ENCODE measurements around the gene NPTXR. TPM values are rescaled to one million over a fixed set of nuclear protein-coding genes. Genes with fewer than 3 reads are reported as not detected.

The NPTXR gene
- polyA plus RNA-seq, 4 donors: 0.22 to 5.3 (median 2.2) TPM

DNA sequence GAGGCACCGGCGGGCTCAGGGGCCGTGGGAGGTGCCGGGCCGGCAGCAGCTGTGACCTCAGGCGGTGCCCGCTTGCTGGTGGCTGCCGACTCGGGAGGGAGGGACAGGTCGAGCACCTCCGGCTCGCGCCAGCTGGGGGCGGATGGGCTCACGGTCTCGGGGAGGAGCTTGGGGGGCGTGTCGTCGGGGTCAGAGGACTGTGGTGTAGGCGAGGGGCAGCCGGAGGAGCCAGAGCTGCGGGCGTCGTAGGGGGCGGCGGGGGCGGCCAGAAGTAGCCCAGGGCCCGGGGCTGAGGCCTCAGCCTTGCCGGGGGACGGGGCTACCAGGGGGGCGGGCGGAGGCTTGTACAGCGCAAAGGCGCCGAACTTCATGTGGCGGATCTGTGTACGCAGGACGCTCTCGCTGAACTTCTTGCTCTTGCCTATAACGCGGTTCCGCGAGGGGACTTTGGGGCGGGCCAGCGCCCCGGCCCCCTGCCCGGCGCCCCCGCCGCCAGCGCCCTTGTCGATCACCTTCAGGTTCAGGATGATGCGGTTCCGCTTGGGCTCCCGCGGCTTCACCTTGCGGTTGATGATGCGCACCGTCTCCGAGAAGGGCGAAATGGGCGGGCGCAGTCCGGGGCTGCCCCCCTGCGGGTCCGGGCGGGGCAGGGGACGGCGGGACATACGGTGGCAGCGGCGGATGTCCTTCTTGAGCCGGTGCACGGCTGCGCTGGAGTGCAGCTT, 22.7 kb upstream of the NPTXR start:
- no peaks in the 10 kb centered on the region for H3K9me3 ChIP-seq (ENCODE audit: control insufficient read depth in 2 of 2, insufficient read depth in 1 of 2, low read depth in 1 of 2, low read length in 1 of 2)
- peaks cover 0 to 23% (median 3%) of the 10 kb centered on the region in 3 donors for H3K4me1 ChIP-seq (ENCODE audit: control insufficient read depth in 3 of 3, insufficient read depth in 2 of 3, low read depth in 1 of 3, low read length in 2 of 3)
- no peak overlapping the region for H3K27ac ChIP-seq (ENCODE audit: low read depth in 1 of 3, low read length in 2 of 3)
- no peak for DNase-seq
- no peak overlapping the region for H3K4me3 ChIP-seq (ENCODE audit: low read depth in 1 of 3, low read length in 3 of 3)
- FAIRE-seq: no peak
- no peaks in the 10 kb centered on the region for H3K27me3 ChIP-seq (ENCODE audit: control insufficient read depth in 3 of 3, insufficient read depth in 3 of 3, low read length in 3 of 3)
- WGBS, 3 donors: 85 to 93% (median 90%) methylated on average over 60 to 75 of the region's 75 CpGs
- H3K36me3 ChIP-seq (ENCODE audit: control insufficient read depth in 3 of 3, insufficient read depth in 2 of 3, low read depth in 1 of 3, low read length in 3 of 3): peaks cover 0 to 71% (median 7%) of the 10 kb centered on the region in 3 donors

- WGBS, 3 donors: 81 to 85% (median 81%) methylated on average over 14 to 15 of the region's 15 CpGs
- Histone ChIP-seq H3K9me3 (ENCODE audit: control insufficient read depth in 2 of 2, insufficient read depth in 1 of 2, low read depth in 1 of 2, low read length in 1 of 2) (no peaks in the 10 kb centered on the region), H3K4me3 (ENCODE audit: low read depth in 1 of 3, low read length in 3 of 3) (no peak overlapping the region), H3K27ac (ENCODE audit: low read depth in 1 of 3, low read length in 2 of 3) (no peak overlapping the region), H3K36me3 (ENCODE audit: control insufficient read depth in 3 of 3, insufficient read depth in 2 of 3, low read depth in 1 of 3, low read length in 3 of 3) (peaks cover 0 to 72% (median 7%) of the 10 kb centered on the region in 3 donors), H3K4me1 (ENCODE audit: control insufficient read depth in 3 of 3, insufficient read depth in 2 of 3, low read depth in 1 of 3, low read length in 2 of 3) (peaks cover 0 to 21% (median 3%) of the 10 kb centered on the region in 3 donors), H3K27me3 (ENCODE audit: control insufficient read depth in 3 of 3, insufficient read depth in 3 of 3, low read length in 3 of 3) (no peaks in the 10 kb centered on the region)
- FAIRE-seq (no peak), DNase-seq (no peak)
These were observed 22.2 kb upstream of the NPTXR start for GRCh38 chr22:38866024-38866398.

- Histone ChIP-seq H3K9me3 (ENCODE audit: control insufficient read depth in 2 of 2, insufficient read depth in 1 of 2, low read depth in 1 of 2, low read length in 1 of 2) (no peaks in the 10 kb centered on the region), H3K4me1 (ENCODE audit: control insufficient read depth in 3 of 3, insufficient read depth in 2 of 3, low read depth in 1 of 3, low read length in 2 of 3) (peaks cover 0 to 18% (median 3%) of the 10 kb centered on the region in 3 donors), H3K27ac (ENCODE audit: low read depth in 1 of 3, low read length in 2 of 3) (no peak overlapping the region), H3K27me3 (ENCODE audit: control insufficient read depth in 3 of 3, insufficient read depth in 3 of 3, low read length in 3 of 3) (no peaks in the 10 kb centered on the region), H3K36me3 (ENCODE audit: control insufficient read depth in 3 of 3, insufficient read depth in 2 of 3, low read depth in 1 of 3, low read length in 3 of 3) (peaks cover 0 to 75% (median 7%) of the 10 kb centered on the region in 3 donors), H3K4me3 (ENCODE audit: low read depth in 1 of 3, low read length in 3 of 3) (no peak overlapping the region)
- WGBS, 3 donors: 79 to 80% (median 79%) methylated on average over 19 to 20 of the region's 20 CpGs
- FAIRE-seq (no peak), DNase-seq (no peak)
These were observed 21.6 kb upstream of the NPTXR start for GRCh38 chr22:38865201-38866023.

- FAIRE-seq (no peak), DNase-seq (no peak)
- Histone ChIP-seq H3K36me3 (ENCODE audit: control insufficient read depth in 3 of 3, insufficient read depth in 2 of 3, low read depth in 1 of 3, low read length in 3 of 3) (peaks cover 0 to 70% (median 7%) of the 10 kb centered on the region in 3 donors), H3K27ac (ENCODE audit: low read depth in 1 of 3, low read length in 2 of 3) (peak overlapping the region in 1 of 3 donors; percentile 27), H3K4me1 (ENCODE audit: control insufficient read depth in 3 of 3, insufficient read depth in 2 of 3, low read depth in 1 of 3, low read length in 2 of 3) (peaks cover 0 to 18% (median 3%) of the 10 kb centered on the region in 3 donors), H3K4me3 (ENCODE audit: low read depth in 1 of 3, low read length in 3 of 3) (no peak overlapping the region), H3K9me3 (ENCODE audit: control insufficient read depth in 2 of 2, insufficient read depth in 1 of 2, low read depth in 1 of 2, low read length in 1 of 2) (no peaks in the 10 kb centered on the region), H3K27me3 (ENCODE audit: control insufficient read depth in 3 of 3, insufficient read depth in 3 of 3, low read length in 3 of 3) (no peaks in the 10 kb centered on the region)
- 35 to 55% (median 47%) methylated on average over 23 to 24 of the region's 24 CpGs for WGBS, 3 donors
These were observed 20.7 kb upstream of the NPTXR start for GRCh38 chr22:38864361-38865191.

GRCh38 chr22:38863531-38864131, 19.8 kb upstream of the NPTXR start:
- H3K27me3 ChIP-seq (ENCODE audit: control insufficient read depth in 3 of 3, insufficient read depth in 3 of 3, low read length in 3 of 3): no peaks in the 10 kb centered on the region
- H3K36me3 ChIP-seq (ENCODE audit: control insufficient read depth in 3 of 3, insufficient read depth in 2 of 3, low read depth in 1 of 3, low read length in 3 of 3): peaks cover 0 to 61% (median 7%) of the 10 kb centered on the region in 3 donors
- FAIRE-seq (no peak), DNase-seq (no peak)
- H3K9me3 ChIP-seq (ENCODE audit: control insufficient read depth in 2 of 2, insufficient read depth in 1 of 2, low read depth in 1 of 2, low read length in 1 of 2): no peaks in the 10 kb centered on the region
- H3K27ac ChIP-seq (ENCODE audit: low read depth in 1 of 3, low read length in 2 of 3): no peak overlapping the region
- 78 to 83% (median 79%) methylated on average over 11 to 12 of the region's 12 CpGs for WGBS, 3 donors
- no peak overlapping the region for H3K4me3 ChIP-seq (ENCODE audit: low read depth in 1 of 3, low read length in 3 of 3)
- H3K4me1 ChIP-seq (ENCODE audit: control insufficient read depth in 3 of 3, insufficient read depth in 2 of 3, low read depth in 1 of 3, low read length in 2 of 3): peaks cover 0 to 12% (median 3%) of the 10 kb centered on the region in 3 donors

- H3K27ac ChIP-seq (ENCODE audit: low read depth in 1 of 3, low read length in 2 of 3): no peak overlapping the region
- peaks cover 0 to 15% (median 3%) of the 10 kb centered on the region in 3 donors for H3K4me1 ChIP-seq (ENCODE audit: control insufficient read depth in 3 of 3, insufficient read depth in 2 of 3, low read depth in 1 of 3, low read length in 2 of 3)
- H3K36me3 ChIP-seq (ENCODE audit: control insufficient read depth in 3 of 3, insufficient read depth in 2 of 3, low read depth in 1 of 3, low read length in 3 of 3): peaks cover 0 to 51% (median 7%) of the 10 kb centered on the region in 3 donors
- H3K27me3 ChIP-seq (ENCODE audit: control insufficient read depth in 3 of 3, insufficient read depth in 3 of 3, low read length in 3 of 3): no peaks in the 10 kb centered on the region
- WGBS, 3 donors: 67 to 82% (median 79%) methylated on average over 14 of the region's 14 CpGs
- DNase-seq (no peak), FAIRE-seq (no peak)
- H3K4me3 ChIP-seq (ENCODE audit: low read depth in 1 of 3, low read length in 3 of 3): no peak overlapping the region
- H3K9me3 ChIP-seq (ENCODE audit: control insufficient read depth in 2 of 2, insufficient read depth in 1 of 2, low read depth in 1 of 2, low read length in 1 of 2): no peaks in the 10 kb centered on the region
These were observed 18.8 kb upstream of the NPTXR start for GRCh38 chr22:38862375-38863329.

- peaks cover 0 to 15% (median 3%) of the 10 kb centered on the region in 3 donors for H3K4me1 ChIP-seq (ENCODE audit: control insufficient read depth in 3 of 3, insufficient read depth in 2 of 3, low read depth in 1 of 3, low read length in 2 of 3)
- FAIRE-seq (no peak), DNase-seq (no peak)
- no peaks in the 10 kb centered on the region for H3K9me3 ChIP-seq (ENCODE audit: control insufficient read depth in 2 of 2, insufficient read depth in 1 of 2, low read depth in 1 of 2, low read length in 1 of 2)
- WGBS, 3 donors: 58 to 82% (median 76%) methylated on average over 12 of the region's 12 CpGs
- no peaks in the 10 kb centered on the region for H3K27me3 ChIP-seq (ENCODE audit: control insufficient read depth in 3 of 3, insufficient read depth in 3 of 3, low read length in 3 of 3)
- no peak overlapping the region for H3K4me3 ChIP-seq (ENCODE audit: low read depth in 1 of 3, low read length in 3 of 3)
- no peak overlapping the region for H3K27ac ChIP-seq (ENCODE audit: low read depth in 1 of 3, low read length in 2 of 3)
- H3K36me3 ChIP-seq (ENCODE audit: control insufficient read depth in 3 of 3, insufficient read depth in 2 of 3, low read depth in 1 of 3, low read length in 3 of 3): peaks cover 0 to 44% (median 7%) of the 10 kb centered on the region in 3 donors
These were observed 18.1 kb upstream of the NPTXR start for GRCh38 chr22:38861927-38862326.

Measured in small intestine (tissue), 7 donors.